Suprapubic skin (tissue), 4 donors: ENCODE measurements around the gene VWCE. TPM values are rescaled to one million over a fixed set of nuclear protein-coding genes. Genes with fewer than 3 reads are reported as not detected.

ENCODE experiments used
- DNase-seq, 2 donors: peaks; one replicate each; pipeline ENCODE4 v3.0.0-alpha.2; 2019; ENCODE audit warnings: low spot score in 2 of 2
- H3K27ac ChIP-seq: fragments of 200-600 bp; sonication (generic); one replicate; pipeline ENCODE4 v1.5.1; 2019
- H3K27me3 ChIP-seq: fragments of 200-600 bp; sonication (generic); one replicate; pipeline ENCODE4 v1.5.1; 2019
- H3K36me3 ChIP-seq: fragments of 200-600 bp; sonication (generic); one replicate; pipeline ENCODE4 v1.5.1; 2019
- H3K4me1 ChIP-seq: fragments of 200-600 bp; sonication (generic); one replicate; pipeline ENCODE4 v1.5.1; 2019
- H3K4me3 ChIP-seq: fragments of 200-600 bp; sonication (generic); one replicate; pipeline ENCODE4 v1.5.1; 2019; ENCODE audit warnings: mild to moderate bottlenecking
- H3K9me3 ChIP-seq: fragments of 200-600 bp; sonication (generic); one replicate; pipeline ENCODE4 v1.5.1; 2019
- EP300 ChIP-seq: sonication (generic); formaldehyde crosslinking; IDR thresholded peaks from one replicate; pipeline ENCODE4 v1.6.1; 2017; ENCODE audit warnings: antibody characterized with exemption
- POLR2A ChIP-seq, 2 donors: fragments of 450-650 bp; IDR thresholded peaks; one replicate each; pipeline ENCODE4 v1.6.1; 2017; ENCODE audit warnings: antibody characterized with exemption in 2 of 2, mild to moderate bottlenecking in 2 of 2, moderate library complexity in 2 of 2
- POLR2AphosphoS5 ChIP-seq, 3 donors: sonication (generic); formaldehyde crosslinking; IDR thresholded peaks; one replicate each; pipeline ENCODE4 v1.6.1; 2017; ENCODE audit warnings: antibody characterized with exemption in 3 of 3
- WGBS: methylation state at CpG from one replicate; pipeline ENCODE4 v1.1.5; 2018; 5-methylcytosine and 5-hydroxymethylcytosine counted together
- total RNA-seq, 4 donors: library from RNA; depleted of rRNA; stranded (reverse); fragments of >200 nt; gene quantifications; one replicate each; pipeline ENCODE4 v1.1.0, GENCODE V29; 2016
- TF ChIP-seq, protein P1 (sequence below), 2 donors: fragments of 200-600 bp in 1 of 2; fragments of 450-650 bp in 1 of 2; sonication (generic) in 1 of 2; IDR thresholded peaks; one replicate each; pipeline ENCODE4 v1.5.1; 2016 to 2019; ENCODE audit warnings: antibody characterized with exemption in 2 of 2, mild to moderate bottlenecking in 1 of 2, moderate library complexity in 1 of 2

Gene VWCE
- total RNA-seq, 4 donors from 2014 or later, result 0.26 to 1.7 (median 1.6) TPM

GRCh38 chr11:61280883-61281580 is 14.1 kb downstream of the VWCE start:
- H3K4me1 ChIP-seq, result peaks cover 20% of the 10 kb centered on the region
- H3K27ac ChIP-seq, result no peak overlapping the region
- DNase-seq, result no peak
- H3K4me3 ChIP-seq, result peak overlapping the region; percentile 38
- H3K27me3 ChIP-seq, result no peaks in the 10 kb centered on the region
- WGBS, result 85% methylated on average over 19 of the region's 20 CpGs
- H3K9me3 ChIP-seq, result no peaks in the 10 kb centered on the region
- TF ChIP-seq, protein P1, sequence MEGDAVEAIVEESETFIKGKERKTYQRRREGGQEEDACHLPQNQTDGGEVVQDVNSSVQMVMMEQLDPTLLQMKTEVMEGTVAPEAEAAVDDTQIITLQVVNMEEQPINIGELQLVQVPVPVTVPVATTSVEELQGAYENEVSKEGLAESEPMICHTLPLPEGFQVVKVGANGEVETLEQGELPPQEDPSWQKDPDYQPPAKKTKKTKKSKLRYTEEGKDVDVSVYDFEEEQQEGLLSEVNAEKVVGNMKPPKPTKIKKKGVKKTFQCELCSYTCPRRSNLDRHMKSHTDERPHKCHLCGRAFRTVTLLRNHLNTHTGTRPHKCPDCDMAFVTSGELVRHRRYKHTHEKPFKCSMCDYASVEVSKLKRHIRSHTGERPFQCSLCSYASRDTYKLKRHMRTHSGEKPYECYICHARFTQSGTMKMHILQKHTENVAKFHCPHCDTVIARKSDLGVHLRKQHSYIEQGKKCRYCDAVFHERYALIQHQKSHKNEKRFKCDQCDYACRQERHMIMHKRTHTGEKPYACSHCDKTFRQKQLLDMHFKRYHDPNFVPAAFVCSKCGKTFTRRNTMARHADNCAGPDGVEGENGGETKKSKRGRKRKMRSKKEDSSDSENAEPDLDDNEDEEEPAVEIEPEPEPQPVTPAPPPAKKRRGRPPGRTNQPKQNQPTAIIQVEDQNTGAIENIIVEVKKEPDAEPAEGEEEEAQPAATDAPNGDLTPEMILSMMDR (IDR thresholded peaks at IDR 0.05), result no peak
- TF ChIP-seq POLR2A (IDR thresholded peaks at IDR 0.05) (no peak), POLR2AphosphoS5 (IDR thresholded peaks at IDR 0.05) (no peak), EP300 (no peak)
- H3K36me3 ChIP-seq, result no peaks in the 10 kb centered on the region

- DNase-seq, result no peak
- H3K27ac ChIP-seq, result no peak overlapping the region
- H3K9me3 ChIP-seq, result no peaks in the 10 kb centered on the region
- WGBS, result 56% methylated on average over 12 of the region's 12 CpGs
- H3K27me3 ChIP-seq, result no peaks in the 10 kb centered on the region
- TF ChIP-seq EP300, result no peak
- no peak for TF ChIP-seq POLR2A (IDR thresholded peaks at IDR 0.05)
- TF ChIP-seq POLR2AphosphoS5 (IDR thresholded peaks at IDR 0.05), result no peak
- TF ChIP-seq, protein P1 (IDR thresholded peaks at IDR 0.05), result no peak
- no peak overlapping the region for H3K4me3 ChIP-seq
- H3K4me1 ChIP-seq, result peaks cover 20% of the 10 kb centered on the region
- no peaks in the 10 kb centered on the region for H3K36me3 ChIP-seq
Observed at GRCh38 chr11:61279934-61280659, 15.0 kb downstream of the VWCE start.

DNA sequence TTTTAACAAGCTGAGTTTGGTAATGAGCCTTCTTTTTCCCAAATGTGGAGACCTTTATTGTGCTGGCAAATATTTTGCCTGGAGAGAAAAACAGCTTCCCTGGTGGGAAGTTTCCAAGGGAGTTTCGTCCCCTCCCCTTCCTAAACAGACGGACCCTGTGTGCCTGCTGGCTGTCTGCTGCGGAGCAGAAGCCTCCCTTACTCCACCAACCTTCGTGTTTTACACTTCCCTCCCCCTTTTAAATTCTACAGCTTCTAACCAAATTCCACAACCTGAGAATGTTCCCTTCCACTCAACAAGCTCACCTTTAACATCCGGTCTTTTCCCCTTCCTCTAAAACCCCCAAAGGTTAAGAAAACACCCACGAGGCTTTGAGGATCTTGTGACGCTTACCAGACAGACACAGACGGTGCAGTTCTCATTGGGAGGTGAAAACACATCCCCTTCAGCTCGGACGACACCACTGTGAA is 17.1 kb downstream of the VWCE start:
- Histone ChIP-seq H3K4me1 (peaks cover 31% of the 10 kb centered on the region), H3K9me3 (no peaks in the 10 kb centered on the region), H3K36me3 (no peaks in the 10 kb centered on the region), H3K4me3 (no peak overlapping the region), H3K27me3 (no peaks in the 10 kb centered on the region), H3K27ac (no peak overlapping the region)
- DNase-seq, result no peak
- 46% methylated on average over 10 of the region's 10 CpGs for WGBS
- TF ChIP-seq, protein P1 (IDR thresholded peaks at IDR 0.05), result no peak
- no peak for TF ChIP-seq POLR2A (IDR thresholded peaks at IDR 0.05)
- no peak for TF ChIP-seq EP300
- TF ChIP-seq POLR2AphosphoS5 (IDR thresholded peaks at IDR 0.05), result no peak

- H3K9me3 ChIP-seq, result no peaks in the 10 kb centered on the region
- no peaks in the 10 kb centered on the region for H3K27me3 ChIP-seq
- 67% methylated on average over 14 of the region's 14 CpGs for WGBS
- TF ChIP-seq POLR2AphosphoS5 (IDR thresholded peaks at IDR 0.05), result no peak
- TF ChIP-seq, protein P1 (IDR thresholded peaks at IDR 0.05), result no peak
- TF ChIP-seq EP300, result no peak
- no peak for TF ChIP-seq POLR2A (IDR thresholded peaks at IDR 0.05)
- no peak overlapping the region for H3K27ac ChIP-seq
- no peak overlapping the region for H3K4me3 ChIP-seq
- H3K4me1 ChIP-seq, result peaks cover 34% of the 10 kb centered on the region
- H3K36me3 ChIP-seq, result no peaks in the 10 kb centered on the region
- DNase-seq, result no peak
Observed at GRCh38 chr11:61277186-61278000, 17.7 kb downstream of the VWCE start.
